Endometrial microvascular endothelial cells (primary cell): ENCODE results near the gene JMJD6. TPM values are rescaled to one million over a fixed set of nuclear protein-coding genes. Genes with fewer than 3 reads are reported as not detected.
"Not testable (repeated sequence)": the region's sequence is repeated elsewhere in the genome, so short reads cannot be mapped to it uniquely, and the experiment has no call there.

Experiments
- in situ Hi-C: cut with HindIII; loops from 2 replicates; pipeline ENCODE4 v1.10.0; 2017; ENCODE audit warnings: low sequenced_read_pairs, low pct_unique_long_range_greater_than_20kb; ENCODE audit errors: inconsistent ontology term
- total RNA-seq: library from RNA; depleted of rRNA; stranded (reverse); fragments of >200 nt; gene quantifications from one replicate; pipeline ENCODE4 v1.2.3, GENCODE V29; 2015; ENCODE audit errors: inconsistent ontology term

JMJD6 gene
- total RNA-seq, result 31.5 TPM

DNA sequence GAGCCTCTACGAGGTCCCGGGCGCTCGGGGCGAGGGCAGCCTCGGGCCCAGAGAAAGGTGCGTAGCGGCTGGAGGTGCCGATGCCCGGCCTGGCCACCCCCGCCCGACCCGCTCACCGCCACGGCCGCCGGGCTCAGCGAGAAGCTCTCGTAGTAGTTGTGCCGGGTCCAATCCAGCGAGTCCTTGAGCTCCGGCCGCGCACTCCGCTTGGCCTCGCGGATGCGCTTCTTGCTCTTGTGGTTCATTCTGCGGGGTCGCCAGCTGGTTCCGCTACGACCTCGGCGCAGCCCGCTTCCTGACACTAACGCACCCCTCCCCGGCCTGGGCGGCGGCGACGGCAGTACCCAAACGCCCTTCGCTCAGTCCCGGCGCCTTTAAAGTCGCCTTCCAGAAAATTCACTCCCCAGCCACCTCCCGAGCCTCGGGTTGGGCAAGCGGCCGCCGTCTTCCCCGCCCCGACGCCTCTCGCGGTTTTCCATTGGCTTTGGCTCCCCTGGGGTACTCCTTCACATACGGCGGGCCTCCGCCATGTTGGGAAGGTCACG is at the start of gene JMJD6:
JMJD6 (minus strand) TSS at position 376 of the 545 bp plus-strand sequence; CDS start at position 245, 131 bp downstream.
- in situ Hi-C loops, result no loop called here

DNA sequence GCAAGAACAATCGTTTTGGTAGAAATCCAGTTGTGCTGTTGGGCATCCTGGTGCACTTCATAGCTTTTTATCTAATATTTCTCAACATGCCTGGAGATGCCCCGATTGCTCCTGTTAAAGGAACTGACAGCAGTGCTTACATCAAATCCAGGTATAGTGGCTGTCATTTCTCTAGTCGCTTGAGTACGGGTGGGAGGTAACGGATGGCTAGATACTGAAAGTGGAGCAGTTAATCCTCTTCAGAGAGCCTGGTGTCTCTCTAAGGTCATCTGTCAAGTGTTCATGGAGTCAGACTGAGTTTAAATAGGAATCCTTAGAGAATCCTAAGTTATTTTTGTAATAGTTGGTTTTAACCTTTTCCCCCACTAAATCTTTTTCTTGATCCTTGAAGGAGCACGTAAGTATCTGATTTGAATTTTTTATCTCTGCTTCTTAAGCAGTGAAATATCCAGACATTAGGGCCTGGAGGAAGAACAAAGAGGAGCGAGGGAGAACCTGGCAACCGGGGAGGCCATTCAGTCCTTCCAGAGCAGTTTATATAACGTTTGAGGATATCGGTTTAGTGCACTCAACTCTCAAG is 48.7 kb upstream of the JMJD6 start:
- in situ Hi-C loops, result no loop called here

DNA sequence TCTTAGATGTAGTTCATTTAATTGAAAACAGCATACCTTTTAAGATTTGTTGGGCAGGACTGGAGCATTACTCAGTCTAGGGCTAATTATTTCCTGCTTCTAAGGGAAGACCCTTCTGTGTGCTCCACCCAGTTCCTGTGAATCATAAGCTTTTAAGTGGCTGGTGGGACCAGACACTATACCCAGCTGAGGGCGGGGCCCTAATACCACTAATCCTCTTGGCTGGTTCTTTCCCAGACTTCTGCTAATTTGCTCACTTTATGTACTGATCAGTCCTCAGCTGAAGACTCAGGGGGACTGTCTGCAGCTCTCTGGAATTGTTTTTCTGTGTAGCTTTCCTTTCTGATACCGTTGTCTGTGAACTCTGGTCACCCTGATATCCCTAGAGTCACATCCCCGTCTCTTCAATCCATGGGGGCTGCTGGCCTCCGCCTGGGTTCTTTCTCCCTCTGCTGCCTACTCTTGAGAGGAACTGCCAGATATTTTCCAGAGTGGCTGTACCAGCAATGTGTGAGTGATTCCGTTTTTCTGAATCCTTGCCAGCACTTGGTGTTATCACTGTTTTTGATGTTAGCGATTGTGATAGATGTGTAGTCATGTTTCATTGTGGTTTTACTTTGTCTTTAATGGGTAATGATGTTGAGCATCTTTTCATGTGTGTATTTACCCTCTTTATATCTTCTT is 46.6 kb upstream of the JMJD6 start:
- in situ Hi-C loops, result no loop called here

DNA sequence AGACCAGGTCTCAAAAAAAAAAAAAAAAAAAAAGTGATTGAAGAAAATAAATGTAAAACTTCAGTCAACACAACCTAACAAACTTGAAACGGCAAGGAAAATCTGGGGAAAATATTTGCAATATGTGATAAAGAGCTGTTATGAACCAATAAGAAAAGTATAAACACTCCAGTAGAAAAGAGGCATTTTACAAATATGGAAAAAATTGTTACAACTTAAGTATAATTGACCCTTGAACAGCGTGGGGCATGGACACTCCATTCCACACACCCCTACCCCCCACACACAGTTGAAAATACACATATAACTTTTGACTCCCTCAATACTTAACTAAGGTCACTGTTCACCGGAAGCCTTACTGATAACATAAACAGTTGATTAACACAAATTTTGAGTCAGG is 32.2 kb upstream of the JMJD6 start:
- in situ Hi-C loops, result no loop called here

DNA sequence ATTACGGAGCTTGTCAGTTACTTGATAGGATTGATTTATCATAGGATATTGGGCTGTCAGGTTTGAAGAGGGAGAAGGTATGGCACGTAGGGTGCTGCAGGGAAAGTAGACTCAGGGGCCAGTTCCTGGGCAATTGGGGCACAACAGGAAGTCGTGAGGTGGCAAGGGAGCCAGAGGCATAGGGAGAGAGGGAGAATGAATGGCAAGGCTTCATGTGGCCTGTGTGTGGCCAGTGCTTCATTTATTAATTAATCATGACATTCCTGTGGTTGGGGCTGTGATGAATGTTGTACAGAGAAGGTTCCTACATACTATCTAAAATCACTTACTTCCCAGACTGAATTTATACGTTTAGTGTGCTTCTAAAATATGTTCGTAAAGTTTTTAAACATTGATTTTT is 30.9 kb upstream of the JMJD6 start:
- in situ Hi-C loops, result no loop called here

DNA sequence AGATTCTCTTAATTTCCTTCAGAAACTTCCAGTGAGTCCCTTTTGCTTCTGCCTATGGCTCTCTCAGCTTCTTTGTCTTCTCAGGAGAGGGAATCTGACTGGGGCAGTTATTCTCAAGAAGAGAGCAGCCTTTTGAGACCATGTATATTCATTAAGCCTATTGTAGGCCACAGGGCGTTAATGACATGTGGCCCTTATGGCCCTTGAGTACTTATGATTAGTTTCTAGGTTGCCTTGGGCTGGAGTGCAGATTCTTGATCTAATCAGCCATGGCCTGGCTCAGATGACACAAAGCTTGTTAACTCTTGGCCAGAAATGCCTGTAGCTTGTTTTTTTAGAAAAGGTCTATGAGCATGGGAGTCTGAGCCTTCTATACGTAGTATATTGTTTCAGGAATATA is 28.9 kb upstream of the JMJD6 start:
- in situ Hi-C loops, result no loop called here

DNA sequence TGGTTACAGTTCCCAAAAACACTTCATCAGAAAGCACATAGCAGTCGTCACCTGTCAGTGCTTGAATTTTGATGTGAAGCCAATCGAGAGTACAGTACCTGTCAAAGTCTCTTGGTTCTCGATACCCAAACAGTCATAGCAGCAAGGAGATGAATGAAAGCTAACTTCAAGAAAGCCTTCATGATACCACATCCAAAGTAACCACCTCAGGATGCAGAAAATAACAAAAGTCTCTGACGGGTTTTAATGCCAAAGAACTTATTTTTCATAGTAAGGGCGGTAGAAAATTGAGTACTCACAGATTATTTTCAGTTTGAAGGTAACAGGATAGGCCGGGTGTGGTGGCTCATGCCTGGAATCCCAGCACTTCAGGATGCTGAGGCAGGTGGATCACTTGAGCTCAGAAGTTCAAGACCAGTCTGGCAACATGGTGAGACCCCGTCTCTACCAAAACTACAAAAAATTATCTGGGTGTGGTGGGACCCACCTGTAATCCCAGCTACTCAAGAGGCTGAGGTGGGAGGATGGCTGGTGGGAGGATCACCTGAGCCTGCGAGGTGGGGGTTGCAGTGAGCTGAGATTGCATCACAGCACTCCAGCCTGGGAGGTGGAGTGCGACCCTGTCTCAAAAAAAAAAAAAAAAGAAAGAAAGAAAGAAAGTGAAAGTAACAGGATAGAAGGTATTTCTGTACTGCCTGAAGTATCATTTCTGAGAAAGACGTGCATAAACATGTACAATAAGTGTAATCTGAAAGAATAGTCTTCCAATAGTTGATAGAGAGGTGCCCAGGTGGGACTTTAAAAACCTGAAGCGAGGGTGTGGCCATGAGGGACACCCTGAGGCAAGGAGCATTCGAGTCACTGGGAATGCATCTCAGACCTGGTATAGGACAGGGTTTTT is 26.9 kb upstream of the JMJD6 start:
- in situ Hi-C loops, result no loop called here

DNA sequence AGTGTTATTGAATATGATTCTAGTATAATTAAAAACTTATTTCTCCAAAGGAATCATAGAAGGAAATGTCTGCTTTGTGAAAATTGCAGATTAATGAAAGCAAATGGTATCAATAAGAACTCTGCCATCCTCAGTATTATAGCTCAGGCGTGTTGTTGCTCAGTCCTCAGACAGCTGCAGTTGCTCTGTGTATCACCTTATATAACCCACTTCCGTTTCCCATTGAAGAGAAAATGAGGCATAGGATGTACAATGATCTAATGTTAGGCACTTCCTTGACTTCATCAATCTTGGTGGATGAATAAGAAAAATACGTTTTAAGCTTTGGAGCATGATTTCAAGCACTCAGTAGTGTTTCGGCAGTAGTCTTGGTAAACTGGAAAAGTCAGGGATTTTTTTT is 25.6 kb upstream of the JMJD6 start:
- in situ Hi-C loops, result no loop called here

DNA sequence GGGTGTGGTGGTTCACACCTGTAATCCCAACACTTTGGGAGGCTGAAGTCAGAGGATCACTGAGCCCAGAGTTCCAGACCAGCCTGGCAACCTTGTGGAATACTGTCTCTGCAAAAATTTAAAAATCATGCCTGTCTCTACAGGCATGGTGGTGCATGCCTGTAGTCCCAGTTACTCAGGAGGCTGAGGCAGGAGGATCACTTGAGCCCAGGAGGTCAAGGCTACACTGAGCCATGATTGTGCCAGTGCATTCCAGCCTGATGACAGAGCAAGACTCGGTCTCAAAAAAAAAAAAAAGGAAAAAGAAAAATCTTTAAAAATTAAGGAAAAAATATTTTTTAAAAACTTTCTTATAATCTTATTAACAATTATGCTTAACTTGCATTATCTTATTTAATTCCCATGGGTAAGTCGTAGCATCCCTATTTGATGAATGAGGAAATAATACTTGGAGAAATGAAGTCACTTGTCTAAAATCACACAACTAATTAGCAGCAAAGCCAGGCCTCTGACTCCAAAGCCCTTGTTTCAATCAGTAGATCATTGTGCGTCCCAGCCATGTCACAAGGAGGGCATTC is 25.1 kb upstream of the JMJD6 start:
- in situ Hi-C loops, result no loop called here

DNA sequence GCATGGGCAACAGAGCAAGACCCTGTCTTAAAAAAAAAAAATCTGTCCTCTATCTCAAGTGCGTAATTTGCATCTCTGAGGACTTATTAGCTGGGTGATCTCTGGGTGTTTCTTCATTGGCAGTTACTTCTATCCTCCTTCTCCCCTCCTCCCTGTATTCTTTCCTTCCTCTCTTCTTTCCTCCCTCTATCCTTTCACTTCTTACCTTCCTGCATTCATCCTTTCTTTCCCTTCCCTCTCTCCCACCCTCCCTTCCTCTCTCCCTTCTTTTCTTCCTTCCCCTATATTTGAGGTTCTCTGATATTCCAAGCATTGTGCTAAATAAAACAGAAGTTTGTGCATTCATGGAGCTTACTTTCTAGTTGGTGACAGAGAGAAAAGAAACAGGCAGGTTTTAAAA is 22.3 kb upstream of the JMJD6 start:
- in situ Hi-C loops, result no loop called here

DNA sequence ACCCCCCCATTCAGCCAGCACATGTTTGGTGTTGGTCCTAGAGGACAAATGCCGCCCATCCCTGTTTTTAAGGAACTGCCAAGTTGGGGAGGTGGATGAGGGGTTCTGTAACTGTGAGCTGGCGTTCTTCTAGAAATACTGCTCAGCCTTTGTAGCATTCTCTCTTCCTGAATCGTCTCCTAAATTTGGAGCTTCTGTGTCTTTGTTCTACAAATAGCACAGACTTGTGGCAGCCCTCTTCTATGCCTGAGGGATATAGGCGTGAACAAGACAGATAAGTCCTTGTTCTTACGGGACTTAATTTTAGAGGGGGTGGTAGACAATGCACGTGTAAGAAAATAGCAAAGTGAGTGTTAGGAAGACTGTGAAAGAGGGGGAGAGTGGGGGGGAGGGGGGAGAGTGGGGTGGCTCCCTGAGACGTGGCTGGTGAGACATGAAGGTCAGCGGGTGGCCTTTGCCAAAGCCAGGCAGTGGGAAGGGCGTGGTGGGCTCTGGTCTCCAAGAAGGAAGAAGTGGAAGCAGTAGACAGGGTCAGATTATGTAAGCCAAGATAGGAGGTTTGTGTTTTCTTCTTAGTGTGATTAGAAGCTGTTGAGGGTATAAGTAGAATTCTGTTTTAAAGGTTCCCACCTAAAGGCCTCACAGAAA is 21.4 kb upstream of the JMJD6 start:
- in situ Hi-C loops, result no loop called here

DNA sequence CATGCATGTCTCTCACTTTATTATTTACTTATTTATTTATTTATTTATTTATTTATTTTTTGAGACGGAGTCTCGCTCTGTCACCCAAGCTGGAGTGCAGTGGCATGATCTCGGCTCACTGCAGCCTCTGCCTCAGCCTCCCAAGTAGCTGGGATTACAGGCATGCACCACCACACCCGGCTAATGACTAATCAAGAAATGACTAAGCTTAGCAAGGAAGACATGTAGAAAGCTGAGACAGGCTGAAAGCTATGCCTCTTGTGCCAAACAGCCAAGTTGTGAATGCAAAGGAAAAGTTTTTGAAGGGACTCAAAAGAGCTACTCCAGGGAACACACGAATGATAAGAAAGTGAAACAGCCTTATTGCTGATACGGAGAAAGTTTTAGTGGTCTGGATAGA is 19.4 kb upstream of the JMJD6 start:
- in situ Hi-C loops, result not testable (repeated sequence)

DNA sequence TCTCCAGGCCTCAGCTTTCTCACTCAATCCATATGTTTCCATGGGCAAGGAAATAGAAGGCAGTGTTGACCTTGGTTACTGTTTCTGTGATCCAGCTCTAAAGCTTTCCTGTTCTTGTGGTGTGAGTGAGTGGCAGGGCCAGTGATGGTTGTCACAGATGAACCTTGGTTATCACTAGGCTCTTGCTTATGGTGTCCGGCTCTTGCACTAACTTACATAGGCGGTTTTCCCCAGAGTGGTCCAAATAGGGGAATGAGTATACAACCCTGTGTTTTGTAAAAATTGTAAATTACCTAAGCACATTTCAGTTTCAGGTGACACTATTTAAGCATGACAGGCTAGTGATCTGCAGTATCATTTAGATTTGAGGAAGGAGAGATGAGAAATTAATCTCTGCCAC is 18.3 kb upstream of the JMJD6 start:
- in situ Hi-C loops, result no loop called here

DNA sequence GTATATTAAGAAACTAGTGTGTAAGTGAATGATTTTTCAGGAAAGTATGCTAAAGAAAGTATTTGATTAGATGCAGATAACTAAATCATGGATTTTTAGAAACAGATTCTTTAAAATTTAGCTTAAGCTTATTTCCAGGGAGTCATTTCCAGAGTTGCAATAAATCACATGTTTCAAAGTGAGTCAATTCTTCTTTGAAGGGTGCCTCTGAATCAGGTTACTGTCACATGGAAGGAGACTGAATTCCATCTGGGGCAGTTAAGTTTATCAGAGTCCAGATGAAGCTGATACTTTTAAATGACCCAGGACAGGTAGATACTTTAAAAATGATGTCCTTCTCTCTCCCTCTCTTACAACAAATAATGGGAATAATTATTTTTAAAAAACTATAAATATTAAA is 16.6 kb upstream of the JMJD6 start:
- in situ Hi-C loops, result no loop called here

DNA sequence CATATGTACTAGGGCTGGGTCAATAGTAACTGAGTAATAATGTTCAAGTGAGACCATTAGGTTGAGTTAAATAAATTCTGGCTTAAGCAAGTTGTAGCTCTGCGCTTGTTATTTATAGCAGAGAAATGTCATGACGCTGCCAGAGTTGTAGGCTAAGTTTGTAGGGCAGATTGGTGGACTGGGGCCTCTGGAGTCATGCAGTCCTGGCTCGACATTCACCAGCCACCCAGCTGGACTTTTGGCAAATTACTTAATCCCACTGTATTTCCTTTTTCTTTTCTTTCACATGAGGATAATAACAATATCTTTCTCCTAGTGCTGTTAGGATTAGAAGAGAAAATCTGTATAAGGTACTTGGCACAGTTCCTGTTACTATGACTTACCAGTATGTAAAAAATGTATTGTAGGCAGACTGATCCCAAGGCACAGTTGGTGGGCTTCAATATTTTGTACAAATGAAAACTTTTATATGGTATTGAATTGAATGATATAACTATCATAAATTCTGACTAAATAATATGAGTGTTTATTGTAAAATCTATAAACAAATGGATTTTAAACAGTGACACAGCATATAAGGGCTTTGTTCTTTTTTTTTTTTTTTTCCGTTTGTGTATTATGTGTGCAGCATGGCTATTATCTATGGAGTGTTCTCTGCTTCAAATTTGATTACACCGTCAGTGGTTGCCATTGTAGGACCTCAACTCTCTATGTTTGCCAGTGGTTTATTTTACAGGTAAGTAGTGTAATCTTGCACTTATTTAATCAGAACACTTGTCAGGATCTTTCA is 14.1 kb upstream of the JMJD6 start:
- in situ Hi-C loops, result no loop called here

DNA sequence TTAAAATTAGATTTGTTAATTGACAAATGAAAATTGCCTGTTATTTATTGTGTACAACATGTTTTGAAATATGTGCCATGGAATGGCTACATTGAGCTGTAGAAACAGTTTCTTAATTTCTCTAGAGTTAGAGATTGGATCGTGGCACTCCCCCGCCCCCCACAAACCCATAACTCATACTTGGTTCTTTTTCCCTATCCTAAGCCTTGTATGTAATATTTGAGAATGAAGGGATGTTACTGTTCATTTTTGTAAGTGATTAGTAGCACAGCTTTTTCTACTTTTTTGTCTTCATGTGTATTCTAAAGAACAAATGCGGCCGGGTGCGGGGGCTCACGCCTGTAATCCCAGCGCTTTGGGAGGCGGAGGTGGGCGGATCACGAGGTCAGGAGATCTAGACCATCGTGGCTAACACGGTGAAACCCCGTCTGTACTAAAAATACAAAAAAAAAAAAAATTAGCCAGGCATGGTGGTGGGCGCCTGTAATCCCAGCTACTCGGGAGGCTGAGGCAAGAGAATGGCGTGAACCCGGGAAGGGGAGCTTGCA is 13.2 kb upstream of the JMJD6 start:
- in situ Hi-C loops, result not testable (repeated sequence)

DNA sequence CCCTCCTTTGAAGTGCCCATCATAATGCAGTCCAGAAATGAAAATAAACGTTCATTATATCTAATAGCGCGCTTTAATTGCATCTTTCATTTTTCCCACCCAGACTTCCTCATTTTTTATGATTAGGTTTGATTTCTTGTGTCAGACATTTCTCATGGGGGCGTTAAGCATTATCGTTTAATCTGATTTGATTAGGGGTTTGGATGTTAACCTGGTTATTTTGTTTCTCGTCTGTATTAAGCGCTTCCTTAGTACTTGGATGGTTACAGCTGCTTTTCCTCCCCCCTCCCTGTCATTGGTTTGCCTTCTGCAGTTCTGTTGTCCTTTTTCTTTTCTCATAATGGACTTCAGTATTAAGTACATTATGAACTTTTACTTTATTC is 12.1 kb upstream of the JMJD6 start:
- in situ Hi-C loops, result no loop called here
